ENCODE data around the gene BSX.

DNA sequence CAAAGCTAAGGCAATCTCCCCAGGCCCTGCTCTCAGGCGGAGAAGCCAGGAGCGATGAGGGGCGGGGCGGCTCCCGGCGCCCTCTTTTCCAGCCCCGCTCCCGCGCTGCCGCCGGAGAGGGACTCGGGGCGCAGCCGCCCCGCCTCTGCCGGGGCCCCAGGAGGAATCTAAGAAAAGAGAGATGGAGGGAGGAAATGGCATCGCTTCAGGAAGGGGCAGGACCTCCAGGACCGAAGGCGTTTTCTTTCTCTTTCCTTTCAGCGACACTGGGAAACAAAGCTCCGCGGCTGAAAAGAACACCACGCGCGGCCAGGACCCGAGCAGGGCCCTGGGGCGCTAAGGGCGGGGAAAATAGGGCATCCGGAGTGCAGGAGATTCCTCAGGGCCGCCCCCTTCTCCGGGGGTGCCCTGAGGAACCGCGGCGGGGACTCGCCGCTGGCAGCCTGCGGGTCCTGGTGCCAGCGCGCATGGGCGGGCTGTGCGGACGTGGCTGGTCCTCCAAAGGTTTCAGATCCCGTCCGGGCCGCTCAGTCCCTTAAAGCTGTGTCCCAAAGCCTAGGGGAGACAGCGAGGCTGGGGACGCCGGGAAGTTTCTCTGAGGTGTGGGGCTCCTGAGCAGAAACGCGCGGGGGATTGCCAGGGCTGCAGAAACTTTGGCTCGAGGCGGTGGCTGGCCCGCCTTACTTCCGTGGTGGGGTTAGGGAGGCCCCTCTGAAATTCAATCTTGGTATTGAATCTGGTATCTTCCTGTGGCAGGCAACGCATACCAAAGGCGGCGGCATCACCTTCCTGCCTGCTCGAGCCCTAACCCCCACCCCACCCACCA lies 2.8 kb upstream of the BSX start:
- TF ChIP-seq, protein P1, sequence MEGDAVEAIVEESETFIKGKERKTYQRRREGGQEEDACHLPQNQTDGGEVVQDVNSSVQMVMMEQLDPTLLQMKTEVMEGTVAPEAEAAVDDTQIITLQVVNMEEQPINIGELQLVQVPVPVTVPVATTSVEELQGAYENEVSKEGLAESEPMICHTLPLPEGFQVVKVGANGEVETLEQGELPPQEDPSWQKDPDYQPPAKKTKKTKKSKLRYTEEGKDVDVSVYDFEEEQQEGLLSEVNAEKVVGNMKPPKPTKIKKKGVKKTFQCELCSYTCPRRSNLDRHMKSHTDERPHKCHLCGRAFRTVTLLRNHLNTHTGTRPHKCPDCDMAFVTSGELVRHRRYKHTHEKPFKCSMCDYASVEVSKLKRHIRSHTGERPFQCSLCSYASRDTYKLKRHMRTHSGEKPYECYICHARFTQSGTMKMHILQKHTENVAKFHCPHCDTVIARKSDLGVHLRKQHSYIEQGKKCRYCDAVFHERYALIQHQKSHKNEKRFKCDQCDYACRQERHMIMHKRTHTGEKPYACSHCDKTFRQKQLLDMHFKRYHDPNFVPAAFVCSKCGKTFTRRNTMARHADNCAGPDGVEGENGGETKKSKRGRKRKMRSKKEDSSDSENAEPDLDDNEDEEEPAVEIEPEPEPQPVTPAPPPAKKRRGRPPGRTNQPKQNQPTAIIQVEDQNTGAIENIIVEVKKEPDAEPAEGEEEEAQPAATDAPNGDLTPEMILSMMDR (conservative IDR thresholded peaks at IDR 0.05; ENCODE audit: low read depth, low read length), result no peak
- TF ChIP-seq EZH2phosphoT487 (IDR thresholded peaks at IDR 0.05; ENCODE audit: borderline replicate concordance, low read length), result peak; percentile 56; the same call in 1 of the 2 replicates
